ENCODE data around the gene SLC41A3. TPM values are rescaled to one million over a fixed set of nuclear protein-coding genes. Genes with fewer than 3 reads are reported as not detected.
"Not testable (repeated sequence)": the region's sequence is repeated elsewhere in the genome, so short reads cannot be mapped to it uniquely, and the experiment has no call there.

Gene SLC41A3
- total RNA-seq, 2 donors from 2014 or later = 31.1 to 34.0 TPM

DNA sequence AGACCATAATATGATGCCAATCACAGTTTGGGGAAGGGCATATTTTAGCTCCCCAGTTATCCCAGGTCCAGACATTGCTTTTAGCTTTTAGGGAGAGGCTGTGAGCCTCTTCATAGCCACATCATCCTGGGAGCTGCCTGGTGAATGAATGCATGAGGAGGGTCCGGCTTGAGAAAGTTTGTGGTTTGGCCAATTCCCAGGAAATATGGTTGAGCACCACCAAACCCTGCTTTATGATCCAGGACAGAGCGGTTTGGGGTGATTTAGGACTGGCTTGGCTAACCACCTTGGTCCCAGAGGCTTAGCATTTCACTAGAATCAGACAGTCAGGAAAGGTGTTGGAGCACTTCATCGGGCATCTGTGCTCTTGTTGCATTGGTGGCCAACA, 107.9 kb downstream of the SLC41A3 start:
- not testable (repeated sequence) for ATAC-seq, DNase-seq
- intact Hi-C loops (cut with DNase I) = loop anchor here in 1 of 2 donors (10.0 kb wide), 1 partner anchor 109 kb away; the partner anchor contains the start of gene SLC41A3

DNA sequence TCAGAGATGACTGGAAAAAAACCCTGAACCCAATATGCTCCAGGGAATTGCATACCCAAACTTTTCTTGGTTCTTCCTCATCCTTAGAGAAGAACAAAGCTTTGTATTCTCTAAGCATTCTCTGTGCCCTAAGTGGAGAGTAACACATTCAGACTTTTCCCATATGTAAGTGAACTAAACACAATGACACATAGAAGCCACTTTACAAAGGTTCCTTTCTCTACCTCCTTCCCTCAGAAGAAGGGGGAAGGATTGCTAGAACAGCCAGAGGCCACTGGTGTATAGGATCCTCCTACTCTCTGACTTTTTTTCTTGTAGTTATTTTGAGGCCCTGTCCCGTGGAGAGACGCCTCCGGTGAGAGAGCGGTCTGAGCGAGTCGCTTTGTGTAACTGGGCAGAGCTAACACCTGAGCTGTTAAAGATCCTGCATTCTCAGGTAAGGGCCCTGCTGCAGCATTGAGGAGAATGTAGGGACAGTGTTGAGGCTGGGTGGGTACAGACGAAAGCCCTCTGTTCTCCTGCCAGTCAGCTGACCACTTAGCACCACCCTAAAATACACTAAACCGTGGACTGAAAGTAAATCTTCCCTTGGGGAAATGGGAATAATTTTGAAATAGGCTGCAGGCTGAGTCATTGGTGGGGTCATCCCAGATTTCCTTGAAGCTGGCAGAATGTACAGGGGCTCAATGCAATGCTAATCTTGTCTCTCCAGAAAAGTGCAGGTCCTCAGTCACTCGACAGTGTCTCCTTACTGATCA, 108.5 kb downstream of the SLC41A3 start:
- ATAC-seq, DNase-seq: not testable (repeated sequence)
- intact Hi-C loops (cut with DNase I) = loop anchor here in 1 of 2 donors (10.0 kb wide), 1 partner anchor 109 kb away; the partner anchor contains the start of gene SLC41A3

DNA sequence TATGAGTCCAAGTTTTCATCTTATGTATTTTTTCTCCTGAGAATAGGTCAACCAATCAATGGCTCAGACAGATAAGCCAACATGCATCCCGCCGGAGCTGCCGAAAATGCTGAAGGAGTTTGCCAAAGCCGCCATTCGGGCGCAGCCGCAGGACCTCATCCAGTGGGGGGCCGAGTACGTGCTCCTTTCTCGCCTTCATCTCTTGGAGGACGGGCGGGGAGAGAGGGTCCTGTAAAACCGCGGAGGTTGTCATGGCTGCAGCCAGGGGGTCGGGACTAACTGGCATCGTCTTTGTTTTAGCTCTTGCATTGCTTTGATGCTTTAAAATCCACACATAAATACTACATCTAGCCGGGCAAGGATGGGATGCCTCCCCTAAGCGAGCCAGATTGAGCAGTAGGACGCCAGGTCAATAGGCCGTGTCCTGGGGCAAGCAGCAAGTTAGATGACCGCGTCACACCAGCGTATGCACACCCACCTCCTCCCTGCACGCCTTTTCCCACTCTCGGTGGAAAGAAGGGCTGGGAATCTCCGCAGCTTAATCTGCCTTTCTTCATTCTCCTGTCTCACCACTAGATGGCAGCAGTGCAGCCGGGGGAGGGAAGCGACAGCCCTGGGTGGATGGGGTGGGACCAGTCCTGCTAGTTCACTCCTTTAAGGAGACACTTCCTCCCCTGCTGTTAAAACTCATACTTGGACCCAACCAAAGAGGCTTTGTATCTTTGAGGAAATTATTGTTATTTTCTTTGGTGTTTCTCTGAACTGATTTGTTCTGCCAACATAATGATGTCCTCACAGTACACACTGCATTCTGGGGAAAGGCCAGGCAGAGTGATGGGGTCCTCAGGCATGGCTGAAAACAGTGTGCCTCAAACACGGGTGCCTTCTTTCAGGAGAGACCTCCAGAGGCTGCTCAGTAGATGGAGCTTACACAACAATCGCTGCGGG, 111.7 kb downstream of the SLC41A3 start:
- intact Hi-C loops (cut with DNase I) = loop anchor here in 1 of 2 donors (10.0 kb wide), 1 partner anchor 113 kb away; the partner anchor contains the start of gene SLC41A3
- not testable (repeated sequence) for DNase-seq
- ATAC-seq = peak; percentile 79 to 88

DNA sequence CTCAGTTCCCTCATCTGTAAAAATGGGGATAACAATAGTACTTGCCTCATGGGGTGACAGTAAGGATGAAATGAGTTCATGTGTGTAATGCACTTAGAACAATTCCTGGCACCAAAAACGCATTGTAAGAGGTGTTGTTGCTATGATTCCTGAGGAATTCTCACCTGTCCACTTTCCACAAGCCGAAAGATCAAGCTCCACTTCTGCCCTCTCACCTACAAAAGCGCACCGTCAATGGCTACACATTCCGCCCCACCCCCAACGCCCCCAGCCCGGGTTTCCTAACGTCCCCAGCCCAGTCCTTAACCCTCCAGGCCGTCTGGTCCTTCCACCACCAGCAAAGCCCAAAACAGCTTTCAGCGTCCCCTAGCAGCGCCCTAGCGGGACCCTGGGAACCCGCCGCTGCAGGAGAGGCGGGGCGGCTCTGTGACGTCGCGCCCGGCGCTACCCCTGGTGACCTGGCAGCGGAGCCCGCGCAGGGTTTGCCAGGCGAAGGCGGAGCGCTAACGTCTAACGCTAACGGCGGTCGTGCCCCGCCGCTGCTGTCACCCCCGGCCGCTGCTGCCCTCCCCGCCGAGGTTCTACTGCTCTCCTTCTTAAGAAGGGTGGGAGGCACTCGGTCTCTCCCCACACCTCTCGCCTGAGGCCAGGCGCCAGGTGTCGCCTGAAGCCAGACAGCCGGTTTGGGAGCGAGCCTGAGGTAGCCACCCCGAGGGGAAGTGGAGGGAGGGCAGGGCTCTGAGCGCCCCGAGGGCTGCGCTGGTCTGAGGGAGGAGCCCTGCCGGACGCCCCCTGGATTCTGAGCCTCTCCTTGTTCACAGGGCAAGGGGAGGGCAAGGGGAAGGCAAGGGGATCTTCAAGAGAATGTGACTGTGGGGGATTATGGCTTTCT, 115.0 kb downstream of the SLC41A3 start, which contains the start of gene ROPN1B:
ROPN1B (plus strand) TSS at position 478 of the 892 bp plus-strand sequence. CDS start 2,877 bp downstream, outside the sequence.
- DNase-seq; intact Hi-C loops (cut with DNase I): not testable (repeated sequence)
- ATAC-seq = peak; percentile 85 to 86

DNA sequence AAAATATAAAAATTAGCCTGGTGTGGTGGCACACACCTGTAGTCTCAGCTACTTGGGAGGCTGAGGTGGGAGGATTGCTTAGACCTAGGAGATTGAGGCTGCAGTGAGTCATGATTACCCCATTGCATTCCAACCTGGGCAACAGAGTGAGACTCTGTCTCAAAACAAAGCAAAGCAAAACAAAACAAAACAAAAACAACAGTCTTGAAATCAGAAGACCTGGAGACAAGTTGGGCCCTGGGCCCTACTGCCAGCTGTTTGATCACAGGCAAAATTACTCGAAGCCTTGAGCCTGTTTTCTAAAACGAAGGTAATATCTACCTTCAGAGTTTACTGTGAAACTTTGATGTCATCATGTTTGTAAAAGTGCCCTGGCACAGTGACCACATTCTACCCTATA, 115.8 kb downstream of the SLC41A3 start:
- ATAC-seq; DNase-seq; intact Hi-C loops (cut with DNase I): not testable (repeated sequence)

DNA sequence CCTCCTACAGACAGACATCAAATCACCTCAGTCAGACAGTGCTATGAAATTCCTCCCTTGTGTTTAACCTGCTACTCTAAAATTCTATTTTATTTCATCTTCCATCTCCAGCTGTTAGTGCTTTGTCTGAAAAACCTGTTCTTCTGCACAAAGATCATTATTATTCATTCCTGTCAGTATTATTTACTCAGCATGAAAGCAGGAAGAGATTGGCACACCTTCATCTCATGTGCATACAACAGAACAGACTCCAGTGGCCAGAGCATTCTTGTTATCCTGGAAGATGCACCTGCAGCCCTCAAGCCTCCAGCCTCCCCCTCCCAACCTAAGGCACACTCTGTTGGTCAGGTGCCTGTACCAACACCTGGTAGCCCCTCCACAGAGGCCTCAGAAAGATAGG, 116.8 kb downstream of the SLC41A3 start:
- no peak for DNase-seq
- no peak for ATAC-seq
- intact Hi-C loops (cut with DNase I) = no loop called here

DNA sequence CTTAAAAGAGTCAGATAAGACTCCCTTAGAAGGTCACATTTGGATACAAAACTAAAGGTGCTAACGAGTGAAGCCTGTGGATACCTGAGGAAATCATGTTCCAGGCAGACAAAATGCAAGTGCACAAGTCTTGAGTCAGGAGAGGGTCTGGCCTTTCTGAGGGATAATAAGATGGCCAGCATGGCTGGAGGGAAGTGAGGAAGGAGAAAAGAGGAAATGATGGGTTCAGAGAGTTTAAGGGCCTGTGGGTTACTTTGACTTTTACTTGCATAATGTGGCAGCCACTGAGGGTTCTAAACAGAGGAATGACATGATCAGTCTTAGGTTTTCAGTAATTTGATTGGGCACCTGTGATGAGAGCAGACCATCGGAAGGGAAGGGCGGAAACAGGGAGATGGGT, 118.4 kb downstream of the SLC41A3 start:
- DNase-seq (no peak), ATAC-seq (no peak)
- intact Hi-C loops (cut with DNase I) = no loop called here

DNA sequence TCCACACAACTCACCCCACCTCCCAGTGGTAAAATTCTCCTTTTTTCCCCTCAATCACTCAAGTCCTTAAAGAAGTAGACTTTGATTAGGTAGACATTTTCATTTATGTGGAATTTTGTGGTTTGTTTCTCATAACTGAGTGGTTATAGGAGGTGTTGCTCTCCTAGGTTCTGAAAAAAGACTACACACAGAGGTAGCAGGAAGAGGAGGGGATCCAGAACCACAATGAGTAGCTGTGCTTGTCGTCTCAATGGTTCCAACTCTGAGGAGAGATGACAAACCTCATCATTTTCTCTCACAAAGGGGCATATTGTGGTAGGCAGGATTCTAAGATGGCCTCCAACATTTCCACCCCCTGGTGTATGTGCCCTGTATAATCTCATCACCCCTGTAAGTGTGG, 120.1 kb downstream of the SLC41A3 start:
- intact Hi-C loops (cut with DNase I); ATAC-seq; DNase-seq: not testable (repeated sequence)

DNA sequence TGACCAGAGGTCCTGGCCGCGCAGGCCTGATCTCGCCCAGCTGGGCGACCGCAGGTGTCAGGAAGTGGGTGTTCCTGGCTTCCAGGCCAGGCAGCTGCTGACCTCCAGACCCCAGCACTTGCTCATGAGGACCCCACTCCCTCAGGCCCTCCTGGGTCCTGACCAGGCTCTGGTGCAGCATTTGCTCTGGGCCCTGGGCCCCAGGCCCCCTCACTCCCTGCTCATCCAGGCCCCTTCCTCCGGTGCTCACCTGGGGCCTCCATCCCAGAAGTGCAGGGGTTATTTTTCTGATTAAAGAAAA, 122.7 kb downstream of the SLC41A3 start:
- DNase-seq = no peak
- intact Hi-C loops (cut with DNase I) = no loop called here
- no peak for ATAC-seq

DNA sequence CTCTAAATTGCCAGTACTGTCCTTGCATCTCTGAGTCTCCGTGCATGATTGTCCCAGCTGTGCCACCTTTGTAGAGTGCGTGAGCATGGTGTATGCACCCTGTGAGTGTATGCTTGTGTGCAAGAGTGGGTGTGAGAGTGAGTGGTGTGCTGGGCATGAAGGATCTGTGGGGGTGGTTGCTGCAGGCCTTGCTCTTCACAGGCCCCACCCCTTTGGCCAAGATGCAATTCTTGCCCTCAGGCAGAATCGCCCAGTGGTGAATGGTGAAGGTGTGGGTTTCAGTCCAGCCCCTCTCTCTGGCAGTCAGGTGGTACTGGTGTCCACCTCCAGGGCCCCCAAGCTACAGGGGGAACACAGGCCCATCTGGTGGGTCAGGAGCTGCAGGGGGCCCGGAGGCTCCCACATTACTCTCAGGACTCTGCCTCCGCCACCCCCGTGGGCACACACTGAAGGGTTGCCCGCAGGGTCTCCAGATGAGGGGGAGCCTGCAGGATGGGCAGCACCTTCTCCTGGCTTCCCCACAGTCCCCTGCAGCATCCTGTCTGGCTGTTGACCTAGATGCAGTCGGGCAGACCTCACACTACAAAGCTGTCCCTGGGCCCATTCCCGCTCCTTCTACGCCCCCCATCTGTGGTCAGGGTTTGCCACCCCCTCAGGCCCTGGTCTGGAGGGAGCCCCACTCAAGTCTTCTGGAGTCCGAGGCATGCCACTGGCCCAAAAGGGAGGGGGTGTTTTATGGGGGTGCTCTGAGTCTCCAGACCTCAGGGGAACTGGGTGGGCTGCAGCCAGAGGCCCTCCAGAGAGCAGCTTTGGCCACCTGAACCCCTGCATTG, 123.3 kb downstream of the SLC41A3 start:
- no peak for DNase-seq
- intact Hi-C loops (cut with DNase I) = no loop called here
- ATAC-seq = peak in 1 of 2 donors; percentile 5

DNA sequence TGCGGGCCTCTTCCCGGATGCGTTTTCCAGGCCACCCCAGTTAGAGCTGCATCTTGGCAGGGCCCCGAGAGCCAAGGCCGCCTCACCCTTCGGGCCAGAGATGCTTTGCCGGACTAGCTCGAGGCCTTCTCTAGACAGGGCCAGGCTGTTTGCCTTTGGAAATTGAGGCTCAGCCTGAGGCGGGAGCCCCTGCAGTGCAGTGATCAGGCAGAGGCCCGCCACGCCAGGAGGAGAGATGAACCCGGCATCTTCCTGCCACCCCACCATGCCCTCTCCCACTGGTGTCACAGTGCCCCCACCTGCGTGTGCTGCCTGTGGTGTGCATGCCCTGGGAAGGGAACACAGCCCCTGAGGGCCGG, 123.9 kb downstream of the SLC41A3 start:
- ATAC-seq (no peak), DNase-seq (no peak)
- intact Hi-C loops (cut with DNase I) = no loop called here

DNA sequence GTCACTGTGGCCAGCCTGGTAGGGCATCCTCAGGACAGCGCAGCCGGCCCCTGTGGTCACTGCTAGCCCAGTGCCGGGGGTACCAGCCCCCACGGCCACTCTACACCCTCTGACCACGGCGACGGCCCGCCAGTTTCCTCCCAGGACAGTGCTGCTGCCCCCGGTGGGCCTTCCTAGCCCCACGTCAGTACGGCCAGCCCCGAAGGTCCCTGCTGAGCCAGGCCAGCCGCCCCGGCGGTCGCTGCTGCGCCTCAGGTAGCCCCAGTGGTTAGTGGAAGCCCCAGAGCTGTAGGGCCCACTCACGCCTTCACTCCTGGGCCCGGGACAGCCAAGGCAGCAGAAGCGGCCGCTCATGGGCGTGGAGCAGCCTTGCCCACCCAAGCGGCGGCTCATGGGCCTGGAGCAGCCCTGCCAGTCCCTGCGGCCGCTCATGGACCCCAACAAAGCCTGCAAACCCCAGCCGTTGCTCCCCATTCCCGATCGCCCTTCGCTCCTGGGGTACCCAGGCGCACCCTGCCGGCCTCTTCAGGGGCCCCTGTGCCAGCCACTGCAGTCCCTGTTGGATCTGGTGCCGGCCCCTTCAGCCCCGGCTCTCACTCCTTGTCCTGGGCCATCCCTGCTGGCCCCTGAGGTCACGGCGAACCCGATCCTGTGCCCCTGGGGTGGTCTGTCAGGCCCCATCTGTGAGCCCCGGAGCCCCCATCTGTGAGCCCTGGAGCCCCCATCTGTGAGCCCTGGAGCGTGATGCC, 124.4 kb downstream of the SLC41A3 start:
- no peak for DNase-seq
- intact Hi-C loops (cut with DNase I) = no loop called here
- ATAC-seq = peak in 1 of 2 donors; percentile 16

DNA sequence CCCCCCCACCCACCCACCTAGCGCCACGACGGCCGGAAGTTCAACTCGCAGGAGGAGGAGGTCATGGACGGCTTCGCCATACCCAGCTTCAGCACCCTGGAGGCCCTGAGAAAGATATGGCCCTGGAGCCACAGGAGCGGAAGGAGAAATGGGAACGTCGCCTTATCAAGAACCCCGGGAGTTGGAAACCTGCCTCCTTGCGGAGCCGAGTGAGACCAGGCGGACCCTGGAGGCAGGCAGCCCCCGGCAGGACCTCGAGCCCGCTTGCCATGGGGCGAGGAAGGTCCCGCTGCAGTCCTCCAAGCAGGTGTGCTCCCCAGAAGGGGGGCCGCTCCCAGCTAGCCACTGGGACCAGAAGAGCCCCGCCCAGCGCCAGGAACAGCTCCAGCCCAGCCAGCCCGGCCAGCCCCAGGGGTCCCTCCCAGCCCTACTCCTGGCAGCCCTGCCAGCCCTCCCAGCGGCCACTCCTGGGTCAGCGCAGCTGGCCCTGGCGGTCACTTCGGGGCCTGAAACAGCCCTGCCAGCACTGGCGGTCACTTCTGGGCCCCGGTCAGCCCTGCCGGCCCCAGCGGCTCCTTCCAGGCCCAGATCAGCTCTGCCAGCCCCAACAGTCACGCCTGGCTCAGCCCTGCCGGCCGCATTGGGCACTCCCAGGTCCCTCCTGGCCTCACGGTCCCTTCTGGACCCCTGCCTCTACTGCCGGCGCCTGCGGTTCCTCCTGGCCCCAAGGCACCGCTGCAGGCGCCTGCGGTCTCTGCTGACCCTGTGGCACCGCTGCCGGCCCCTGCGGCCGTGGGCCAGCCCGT, 125.2 kb downstream of the SLC41A3 start:
- DNase-seq (no peak), ATAC-seq (peak in 1 of 2 donors; percentile 11)
- intact Hi-C loops (cut with DNase I) = no loop called here

DNA sequence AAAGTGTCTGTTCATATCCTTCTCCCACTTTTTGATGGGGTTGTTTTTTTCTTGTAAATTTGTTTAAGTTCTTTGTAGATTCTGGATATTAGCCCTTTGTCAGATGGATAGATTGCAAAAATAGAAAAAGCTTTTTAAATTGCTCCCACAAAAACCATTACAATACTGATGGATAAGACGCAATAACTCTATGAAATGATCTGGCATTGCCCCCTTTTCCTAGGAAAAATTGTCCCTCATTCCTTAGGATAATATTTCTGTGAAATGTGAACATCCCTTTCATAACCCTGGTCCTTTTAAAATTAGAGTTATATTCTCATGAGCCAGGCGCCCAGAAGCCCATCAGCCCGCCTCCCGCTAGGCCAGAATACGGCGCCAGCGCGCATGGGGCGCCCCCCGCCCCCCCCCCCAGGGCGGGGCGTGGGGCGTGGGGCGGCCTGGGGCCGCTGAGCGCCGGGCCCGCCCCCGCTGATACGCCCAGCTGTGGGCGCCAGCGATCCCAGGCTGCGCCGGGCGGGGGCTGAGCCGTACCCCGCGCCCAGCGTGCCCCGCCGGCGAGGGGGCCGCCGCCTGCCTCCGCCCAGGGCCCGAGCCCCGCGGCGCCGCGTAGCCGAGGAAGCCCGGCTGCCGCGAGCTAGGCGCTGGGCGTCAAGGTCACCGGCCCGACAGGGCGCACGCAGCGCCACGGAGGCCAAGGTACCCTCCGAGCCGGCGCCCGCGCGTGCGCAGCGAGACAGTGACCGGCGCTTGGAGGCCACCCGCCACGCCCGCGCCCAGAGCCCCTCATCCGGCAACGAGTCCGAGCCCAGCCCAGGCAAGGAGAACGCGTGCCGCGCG, 126.0 kb downstream of the SLC41A3 start:
- ATAC-seq = peak; percentile 23 to 72
- intact Hi-C loops (cut with DNase I) = no loop called here
- no peak for DNase-seq

DNA sequence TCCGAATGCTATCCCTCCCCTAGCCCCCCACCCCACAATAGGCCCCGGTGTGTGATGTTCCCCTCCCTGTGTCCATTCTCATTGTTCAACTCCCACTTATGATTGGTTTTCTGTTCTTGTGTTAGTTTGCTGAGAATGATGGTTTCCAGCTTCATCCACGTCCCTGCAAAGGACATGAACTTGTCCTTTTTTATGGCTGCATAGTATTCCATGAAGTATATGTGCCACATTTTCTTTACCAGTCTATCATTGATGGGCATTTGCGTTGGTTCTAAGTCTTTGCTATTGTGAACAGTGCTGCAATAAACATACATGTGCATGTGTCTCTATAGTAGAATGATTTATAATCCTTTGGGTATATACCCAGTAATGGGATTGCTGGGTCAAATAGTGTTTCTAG, 126.9 kb downstream of the SLC41A3 start:
- ATAC-seq; intact Hi-C loops (cut with DNase I); DNase-seq: not testable (repeated sequence)

Data from left cardiac atrium (tissue), 4 donors.